Vein endothelial cell (primary cell): Measurements from ENCODE around the gene COPB2. TPM values are rescaled to one million over a fixed set of nuclear protein-coding genes. Genes with fewer than 3 reads are reported as not detected.

Experiments used
- small RNA-seq: library from RNA; depleted of rRNA; stranded (forward); fragments of <200 nt; gene quantifications from one replicate; pipeline ENCODE3, GENCODE V24; 2012
- total RNA-seq: library from RNA; depleted of rRNA; stranded (reverse); fragments of >200 nt; gene quantifications from 2 replicates; pipeline ENCODE4 v1.2.3, GENCODE V29; 2012

COPB2 gene
- 149 and 163 TPM in 2 replicates for total RNA-seq

GRCh38 chr3:139389552-139390368 is at the start of gene COPB2:
TSS of gene COPB2 (minus strand) at chr3:139389647. CDS start at chr3:139389550, 97 bp downstream.

DNA sequence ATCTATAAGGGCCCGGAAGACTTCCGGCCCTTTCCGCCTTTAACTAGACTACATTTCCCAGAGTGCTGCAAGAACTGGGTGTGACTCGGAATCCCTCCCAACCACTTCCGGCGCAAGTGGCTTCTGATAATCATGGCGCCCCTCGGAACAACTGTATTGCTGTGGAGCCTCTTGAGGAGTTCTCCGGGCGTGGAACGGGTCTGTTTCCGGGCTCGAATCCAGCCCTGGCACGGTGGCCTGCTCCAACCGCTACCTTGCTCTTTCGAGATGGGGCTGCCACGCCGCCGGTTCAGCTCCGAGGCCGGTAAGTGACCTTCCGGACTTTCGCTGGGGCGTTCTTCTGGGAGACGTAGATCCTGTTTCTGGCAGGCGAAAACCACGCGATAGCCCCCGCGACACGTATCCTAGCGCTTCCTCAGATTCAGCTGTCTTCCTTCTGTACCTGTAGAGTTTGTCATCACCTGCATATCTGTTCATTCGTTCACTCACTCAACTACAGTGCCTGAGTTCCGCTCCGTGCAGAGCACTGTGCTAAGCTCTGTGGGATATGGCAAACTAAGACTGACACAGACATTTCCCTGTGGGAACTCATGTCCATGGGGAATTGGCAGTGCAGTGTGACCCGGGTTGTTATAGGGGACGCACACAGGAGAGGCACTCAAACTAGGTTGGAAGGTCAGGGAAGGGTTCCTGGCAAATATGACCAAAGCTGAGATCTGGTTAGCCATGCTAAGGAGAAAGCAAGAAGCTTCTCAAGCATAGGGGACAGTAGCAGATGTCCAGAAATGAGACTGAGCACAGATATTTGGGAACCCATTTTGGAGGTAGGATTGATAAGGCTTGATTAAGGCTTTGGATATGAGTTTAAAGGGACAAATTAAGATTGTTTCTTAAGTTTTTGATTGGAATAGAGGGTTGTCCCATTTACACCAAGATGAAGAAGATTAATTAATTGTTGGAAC is 45.3 kb downstream of the COPB2 start, which contains the start of gene MRPS22:
Gene MRPS22 (plus strand): TSS at position 126 of the 962 bp plus-strand sequence. CDS start 7 bp downstream, at position 133.

Small RNAs within 50 kb of the gene (small RNA-seq; reads per million reads assigned to genes)
- gene RF00026: not detected

Other genes with a start within 250 kb of the COPB2 start
- gene MRPS22, start 45.6 kb downstream of the COPB2 start, total RNA-seq: 61.7 and 66.9 TPM in 2 replicates
- gene RBP2, start 86.9 kb upstream of the COPB2 start, total RNA-seq: not detected in 2 replicates
- 5.5 and 22.2 TPM in 2 replicates for gene RBP1, start 150.1 kb upstream of the COPB2 start, total RNA-seq